Stimulated activated CD8-positive, alpha-beta memory T cell treated with anti-CD3 and anti-CD28 coated beads, Interleukin-12 subunit alpha, Interleukin-12 subunit beta, amount 100 ng/mL, for 1 hour (primary cell): ENCODE data around the gene SLC4A5.
"Not testable (repeated sequence)": the region's sequence is repeated elsewhere in the genome, so short reads cannot be mapped to it uniquely, and the experiment has no call there.

Source experiments
- DNase-seq: peaks from one replicate; pipeline ENCODE4 v3.0.0-alpha.2; 2020; ENCODE audit warnings: low read depth

SLC4A5 gene

DNA sequence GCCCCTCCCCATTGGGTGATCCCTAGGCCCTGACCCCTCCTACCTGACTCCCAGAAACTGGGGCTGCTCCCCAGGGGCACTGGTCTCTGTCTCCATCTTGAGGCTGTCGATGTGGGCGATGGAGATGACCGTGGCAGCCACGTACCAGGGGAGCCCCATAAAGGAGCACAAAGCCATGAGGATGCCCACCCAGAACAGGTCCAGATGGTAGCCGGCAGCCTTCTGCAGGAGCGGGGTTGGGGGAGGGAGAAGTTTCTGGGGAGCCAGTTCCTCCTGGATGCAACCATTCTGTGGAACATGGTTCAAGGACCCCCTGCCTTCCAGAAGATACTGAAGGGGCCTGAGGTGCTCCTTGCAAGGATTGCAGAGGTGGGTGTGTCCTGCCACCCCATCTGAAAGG is 110.8 kb downstream of the SLC4A5 start:
- DNase-seq: no peak

GRCh38 chr2:74229865-74230264 is 113.4 kb downstream of the SLC4A5 start:
- DNase-seq: not testable (repeated sequence)

DNA sequence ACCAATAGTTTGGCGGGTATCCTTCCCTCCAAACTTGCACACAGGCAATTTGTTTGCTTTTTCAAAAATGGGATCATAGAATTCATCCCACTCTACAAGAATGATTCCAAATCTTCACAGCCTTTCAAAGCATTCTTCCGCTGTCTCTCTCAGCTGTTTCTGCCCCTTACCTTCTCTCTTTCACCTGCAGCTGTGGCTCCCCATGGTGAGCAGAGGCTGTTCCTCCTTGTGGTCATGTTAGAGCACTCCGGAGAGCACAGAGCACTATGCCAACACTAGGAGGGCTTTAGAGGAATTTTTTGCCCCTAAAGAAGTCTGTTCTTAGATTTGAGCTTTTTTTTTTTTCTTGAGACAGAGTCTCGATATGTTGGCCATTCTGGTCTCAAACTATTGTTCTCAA is 114.4 kb downstream of the SLC4A5 start:
- DNase-seq: no peak

DNA sequence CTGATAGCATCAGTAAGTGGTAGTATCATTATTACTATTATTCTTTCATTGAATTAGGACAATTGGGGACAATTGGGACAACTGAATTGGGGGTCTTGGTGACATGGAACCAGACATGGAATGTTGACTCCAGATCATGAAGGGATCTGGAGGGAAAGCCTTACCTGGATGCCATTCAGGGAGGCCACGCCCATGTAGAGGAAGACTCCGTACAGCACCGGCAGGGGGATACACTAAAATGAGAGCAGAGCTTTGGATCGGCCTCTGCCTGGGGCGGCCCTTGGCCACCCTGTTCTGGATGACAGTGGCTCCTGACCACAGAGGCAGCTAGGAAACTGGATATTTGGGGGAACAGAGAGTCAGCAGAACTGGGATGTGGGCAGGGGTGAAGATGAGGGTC is 115.6 kb downstream of the SLC4A5 start:
- DNase-seq: no peak

DNA sequence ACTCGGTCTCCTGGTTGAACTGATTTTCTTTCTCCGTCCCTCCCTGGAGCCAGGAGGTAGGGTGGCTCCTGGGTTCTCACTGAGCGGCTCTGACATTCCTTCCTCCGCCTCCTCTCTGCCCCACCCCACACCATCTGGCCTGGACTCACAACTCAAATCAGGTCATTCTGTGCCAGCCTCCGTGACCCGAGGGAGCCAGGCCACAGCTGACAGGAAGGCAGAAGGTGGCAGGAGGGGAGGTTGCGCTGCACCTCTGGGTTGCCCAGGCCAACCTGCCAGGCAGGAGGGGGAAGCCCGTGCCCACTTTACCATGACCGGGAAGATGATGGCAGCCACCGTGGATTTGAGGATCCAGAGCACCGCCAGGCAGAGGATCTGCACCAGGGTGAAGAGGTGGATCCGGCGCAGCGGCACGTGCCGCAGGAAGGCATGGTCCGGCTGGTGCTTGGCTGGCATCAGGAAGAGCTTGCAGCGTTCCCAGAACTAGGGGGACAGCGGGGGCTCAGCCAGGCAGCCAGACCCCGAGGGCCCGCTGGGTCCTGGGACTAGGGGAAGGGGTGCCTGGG is 116.5 kb downstream of the SLC4A5 start:
- DNase-seq: no peak

DNA sequence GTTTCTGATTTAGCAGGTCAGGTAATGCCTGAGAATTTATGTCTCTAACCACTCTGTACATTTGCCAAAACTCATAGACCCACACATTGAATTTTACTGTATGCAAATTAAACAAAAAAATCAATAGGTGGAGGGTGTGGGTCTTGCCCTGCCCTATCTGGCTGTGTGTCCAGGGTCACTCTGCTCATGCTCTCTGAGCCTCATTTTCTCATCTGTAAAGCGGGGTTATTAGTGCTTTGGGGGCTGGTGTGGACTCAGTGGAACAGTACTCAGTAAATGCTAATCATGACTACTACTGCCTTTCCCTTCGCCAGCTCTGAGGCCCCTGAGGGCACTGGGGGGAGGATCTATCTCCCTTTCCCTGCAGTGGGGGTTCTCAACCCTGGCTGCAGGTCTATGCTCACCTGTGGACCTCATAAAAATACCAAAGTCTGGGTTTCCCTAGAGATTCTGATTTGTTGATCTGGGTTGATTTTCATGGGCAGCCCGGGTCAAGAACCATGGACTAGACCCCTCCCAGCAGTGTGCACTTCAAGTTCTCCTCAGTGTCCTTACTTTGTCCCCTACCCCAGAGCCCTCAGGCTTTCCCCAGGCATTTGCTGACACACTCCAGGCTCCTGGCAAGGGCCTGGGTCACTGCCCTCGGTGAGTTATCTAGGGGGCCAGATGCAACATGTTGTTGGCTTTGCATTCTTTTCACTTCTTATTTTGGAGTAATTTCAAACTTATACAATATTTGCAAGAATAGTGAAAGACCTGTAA is 117.3 kb downstream of the SLC4A5 start:
- DNase-seq: no peak

GRCh38 chr2:74223941-74224770 is 119.1 kb downstream of the SLC4A5 start:
- DNase-seq: no peak

DNA sequence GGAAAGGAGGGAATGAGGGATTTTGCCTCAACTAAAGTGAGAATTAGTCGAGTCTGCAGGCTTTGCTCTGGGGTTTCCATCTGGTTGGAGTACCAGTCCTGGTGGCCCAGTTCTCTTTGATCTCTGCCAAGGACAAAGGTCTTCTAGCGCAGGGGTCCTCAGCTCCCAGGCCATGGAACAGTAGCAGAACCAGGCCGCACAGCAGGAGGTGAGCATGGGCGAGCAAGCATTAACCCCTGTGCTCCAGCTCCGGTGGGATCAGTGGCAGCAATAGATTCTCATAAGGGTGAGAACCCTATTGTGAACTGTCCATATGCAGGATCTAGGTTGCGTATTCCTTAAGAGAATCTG is 120.9 kb downstream of the SLC4A5 start:
- DNase-seq: no peak

DNA sequence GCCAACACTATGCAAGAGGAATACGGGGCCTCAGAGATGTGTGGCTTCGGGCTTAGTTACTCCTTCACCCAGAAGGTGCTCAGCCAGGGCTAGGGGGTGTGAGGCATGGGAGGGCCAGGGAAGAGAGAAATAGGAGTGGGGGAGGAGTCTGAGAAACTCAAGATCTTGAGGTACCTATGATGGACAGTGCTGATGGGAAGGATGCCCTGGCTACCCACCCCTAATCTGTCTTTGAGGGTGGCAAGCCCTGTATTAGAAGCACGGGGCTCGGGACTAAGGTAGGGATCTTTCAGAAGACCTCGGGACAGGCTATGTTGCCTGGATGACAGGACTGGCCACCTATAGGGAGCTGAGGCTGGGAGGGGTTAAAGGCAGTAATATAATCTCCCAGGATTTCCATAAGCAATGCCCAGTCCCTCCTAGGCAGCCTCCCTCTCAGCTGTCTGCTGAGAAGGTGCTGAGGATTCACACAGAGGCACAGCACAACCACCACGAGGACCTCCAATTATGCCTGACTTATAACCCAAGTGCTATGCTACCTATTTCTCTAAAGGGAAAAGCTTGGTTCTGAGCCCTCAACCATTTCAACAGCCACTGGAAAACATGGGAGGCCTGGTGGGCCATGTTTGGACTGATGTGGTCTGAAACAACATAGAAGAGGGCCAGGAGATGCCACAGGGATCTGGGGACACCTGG is 121.5 kb downstream of the SLC4A5 start:
- DNase-seq: no peak

DNA sequence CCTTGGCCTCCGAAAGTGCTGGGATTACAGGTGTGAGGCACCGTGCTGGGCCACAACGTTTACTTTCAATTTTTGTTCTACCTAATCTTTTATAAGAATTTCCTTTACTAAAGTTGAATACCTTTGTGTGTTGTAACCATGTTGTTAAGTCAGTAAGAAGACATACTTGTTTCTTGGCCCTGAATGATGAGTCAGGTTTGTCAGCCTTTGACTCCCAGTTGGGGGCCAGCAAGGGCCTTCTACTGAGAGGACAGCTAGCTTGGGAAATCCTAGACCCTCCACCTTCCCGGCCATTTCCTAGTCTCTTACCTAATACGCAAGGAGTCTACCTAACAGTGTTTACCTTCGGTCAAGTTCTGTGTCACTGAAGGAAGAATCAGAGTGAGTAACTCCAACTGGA is 122.1 kb downstream of the SLC4A5 start:
- DNase-seq: no peak

DNA sequence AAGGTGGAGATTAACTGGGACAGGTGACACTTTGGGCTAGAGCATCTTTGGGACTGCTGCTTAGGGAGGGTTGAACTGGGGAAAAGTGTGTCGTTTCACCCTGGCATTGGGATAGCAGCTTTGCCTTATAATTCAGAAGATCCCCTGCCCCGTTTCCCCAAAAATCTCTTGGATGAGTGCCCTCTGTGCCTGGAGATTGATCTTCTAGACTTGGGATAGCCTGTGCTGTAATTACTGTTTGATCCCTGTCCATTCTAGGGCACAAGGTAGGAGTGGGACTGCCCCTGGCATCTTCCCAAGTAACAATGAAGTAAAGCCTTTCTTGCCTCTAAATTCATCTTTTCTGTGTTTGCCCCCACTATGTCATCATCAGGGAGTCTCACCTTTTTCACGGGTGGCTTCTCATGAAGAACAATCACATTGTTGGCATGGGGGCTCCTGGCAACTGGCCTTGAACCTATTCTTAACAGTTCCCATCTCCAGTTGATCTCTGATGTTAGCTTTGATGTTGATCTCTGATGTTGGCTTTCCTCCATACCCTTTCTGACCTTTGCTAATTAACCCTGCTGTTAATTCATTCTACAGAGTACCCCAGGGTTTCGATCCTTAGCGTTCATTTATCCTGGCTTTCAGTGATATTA is 123.2 kb downstream of the SLC4A5 start:
- DNase-seq: no peak

DNA sequence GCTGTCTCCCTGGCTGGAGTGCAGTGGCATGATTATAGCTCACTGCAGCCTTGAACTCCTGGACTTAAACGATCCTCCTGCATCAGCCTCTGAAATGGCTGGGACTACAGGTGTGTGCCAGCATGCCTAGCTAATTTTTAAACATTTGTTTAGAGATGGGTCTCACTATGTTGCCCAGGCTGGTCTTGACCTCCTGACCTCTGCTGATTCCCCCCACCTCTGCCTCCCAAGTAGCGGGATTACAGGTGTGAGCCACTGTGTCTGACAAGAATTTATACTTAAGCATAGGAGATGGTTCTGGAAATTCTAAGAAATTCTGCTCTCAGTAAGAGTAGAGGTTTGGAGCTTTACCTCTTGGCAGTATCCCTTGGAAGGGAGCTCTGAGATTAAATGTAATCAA is 126.6 kb downstream of the SLC4A5 start:
- no peak for DNase-seq

GRCh38 chr2:74215771-74216170 is 127.4 kb downstream of the SLC4A5 start:
- not testable (repeated sequence) for DNase-seq

DNA sequence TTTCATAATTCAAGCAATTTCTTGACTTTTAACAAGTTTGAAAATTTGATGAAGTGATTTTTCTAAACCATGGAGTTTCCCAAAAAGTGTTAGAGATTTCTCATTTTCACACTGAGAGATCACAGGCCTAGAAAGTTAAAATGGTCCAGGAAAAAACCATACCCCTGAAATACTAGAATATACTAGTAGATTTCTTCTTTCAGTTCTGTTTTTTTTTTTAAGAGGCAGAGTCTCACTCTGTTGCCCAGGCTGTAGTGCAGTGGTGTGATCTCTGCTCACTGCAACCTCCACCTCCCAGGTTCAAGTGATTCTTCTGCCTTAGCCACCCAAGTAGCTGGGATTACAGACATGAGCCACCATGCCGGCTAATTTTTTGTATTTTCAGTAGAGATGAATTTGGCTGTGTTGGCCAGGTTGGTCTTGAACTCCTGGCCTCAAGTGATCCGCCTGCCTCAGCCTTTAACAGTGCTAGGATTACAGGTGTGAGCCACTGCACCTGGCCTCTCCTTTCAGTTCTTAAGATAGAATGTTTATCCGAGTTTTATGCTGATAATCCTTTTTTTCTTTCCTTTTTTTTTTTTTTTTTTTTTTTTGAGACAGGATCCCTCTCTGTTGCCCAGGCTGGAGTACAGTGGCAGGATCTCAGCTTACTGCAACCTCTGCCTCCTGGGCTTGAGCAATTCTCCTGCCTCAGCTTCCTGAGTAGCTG is 130.4 kb downstream of the SLC4A5 start:
- no peak for DNase-seq

DNA sequence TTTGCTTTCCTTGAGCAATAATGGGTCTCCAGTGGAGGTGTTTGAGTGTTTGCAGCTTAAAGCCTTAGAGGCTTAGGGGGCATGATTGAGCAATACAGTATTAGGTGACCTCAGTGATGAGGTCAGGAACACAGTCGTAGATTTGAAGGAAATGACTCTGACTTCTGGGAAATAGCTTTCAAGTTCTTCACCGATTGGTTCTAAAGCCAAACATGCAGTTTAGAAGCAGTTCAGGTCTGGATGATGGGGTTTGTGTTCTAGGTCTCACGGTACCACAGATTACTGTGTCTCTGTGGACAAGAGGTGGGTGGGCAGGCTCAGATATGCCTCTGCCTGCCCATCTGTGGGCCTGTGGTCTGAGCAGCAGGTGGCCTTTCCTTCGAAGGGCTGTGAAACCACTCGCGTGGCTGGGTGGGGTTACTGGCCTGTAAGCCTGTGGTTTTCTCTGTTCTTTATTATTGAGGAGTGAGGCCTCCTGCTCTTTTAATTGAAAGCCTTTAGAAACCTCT is 137.0 kb downstream of the SLC4A5 start:
- no peak for DNase-seq

GRCh38 chr2:74205596-74205995 is 137.6 kb downstream of the SLC4A5 start:
- DNase-seq: no peak

DNA sequence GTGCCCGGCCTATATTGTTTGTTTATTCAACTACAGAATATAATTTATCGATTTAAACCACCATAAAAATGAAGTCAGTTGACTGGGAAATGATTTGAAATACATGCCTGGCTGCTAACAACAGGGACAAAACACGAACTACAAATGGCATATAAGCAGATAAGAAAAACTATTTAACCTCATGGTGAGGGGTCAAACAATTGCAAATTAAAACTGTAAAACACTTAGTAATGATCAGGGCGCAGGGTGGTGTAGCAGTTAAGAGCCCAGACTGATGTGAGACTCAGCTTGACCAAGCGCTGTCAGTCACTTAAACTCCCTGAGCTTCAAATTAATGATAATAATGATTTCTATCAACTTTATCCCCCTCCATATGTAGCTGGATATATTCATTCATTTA is 138.1 kb downstream of the SLC4A5 start:
- DNase-seq: no peak

DNA sequence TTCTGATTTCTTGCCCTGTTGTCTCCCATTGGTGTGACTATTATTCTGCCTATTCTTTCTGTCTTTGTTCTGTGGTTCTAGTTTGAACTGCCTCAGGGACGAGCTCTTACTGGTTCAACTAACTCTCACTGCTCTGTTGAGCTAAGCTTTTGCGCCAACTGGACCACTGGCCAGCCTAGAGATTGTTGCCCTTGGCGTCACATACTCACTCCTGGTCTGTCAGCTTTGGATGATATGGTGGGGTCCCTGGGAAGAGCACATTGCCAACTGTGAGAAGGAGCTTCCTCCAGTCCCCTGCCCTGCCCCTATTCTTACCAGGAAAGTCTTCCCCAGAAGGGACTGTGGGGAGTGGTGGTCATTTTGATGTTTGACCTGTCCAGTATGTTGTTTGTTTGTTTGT is 138.8 kb downstream of the SLC4A5 start:
- no peak for DNase-seq

- DNase-seq: no peak
These were observed 141.6 kb downstream of the SLC4A5 start for GRCh38 chr2:74201596-74201995.

DNA sequence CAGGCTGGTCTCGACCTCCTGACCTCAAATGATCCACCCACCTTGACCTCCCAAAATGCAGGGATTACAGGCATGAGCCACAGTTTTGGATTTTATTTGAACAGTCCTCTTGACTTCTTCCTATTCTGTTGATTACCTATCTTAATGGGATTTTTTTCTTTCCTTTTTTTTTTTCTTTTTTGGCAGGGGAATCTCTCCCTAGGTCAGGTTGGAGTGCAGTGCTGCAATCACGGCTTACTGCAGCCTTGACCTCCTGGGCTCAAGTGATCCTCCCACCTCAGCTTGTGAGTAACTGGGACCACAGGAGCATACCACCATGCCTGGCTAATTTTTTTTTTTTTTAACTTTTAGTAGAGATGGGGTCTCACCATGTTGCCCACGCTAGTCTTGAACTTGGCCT is 142.0 kb downstream of the SLC4A5 start:
- no peak for DNase-seq

DNA sequence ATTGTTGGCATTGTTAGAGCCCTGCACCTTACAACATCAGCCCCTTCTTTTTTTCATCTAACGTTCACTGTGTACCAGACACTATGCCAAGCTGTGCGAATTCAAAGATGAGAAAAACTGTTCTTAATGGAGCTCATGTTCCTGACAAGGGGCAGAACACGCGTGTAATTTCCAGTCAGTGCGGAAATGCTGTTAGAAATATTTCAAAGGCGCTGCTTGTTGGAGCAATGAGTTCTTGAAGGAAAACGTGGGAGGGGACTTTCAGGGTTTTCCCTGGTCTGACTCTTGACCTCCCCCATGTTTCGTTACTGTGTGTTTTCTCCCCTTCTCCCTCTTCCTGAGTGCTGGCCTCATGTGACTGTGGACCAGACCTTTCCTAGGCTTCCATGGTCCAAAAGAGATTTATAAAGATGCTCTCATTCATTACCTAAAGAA is 143.3 kb downstream of the SLC4A5 start:
- no peak for DNase-seq
